NB4 (cell line): ENCODE results near the gene HPS1.

Experiments
- DNase-seq: peaks from one replicate; pipeline ENCODE4 v3.0.0; 2010; ENCODE audit warnings: low read depth
- H3K4me3 ChIP-seq: one replicate; pipeline ENCODE4 v1.5.1; 2011; ENCODE audit warnings: mild to moderate bottlenecking, low read depth, low read length, moderate library complexity
- MYC ChIP-seq: IDR thresholded peaks from 2 replicates; pipeline ENCODE4 v1.6.1; 2011; ENCODE audit warnings: low read depth, low read length
- POLR2A ChIP-seq: IDR thresholded peaks from 2 replicates; pipeline ENCODE4 v1.6.1; 2011; ENCODE audit warnings: mild to moderate bottlenecking; ENCODE audit not compliant: insufficient read length; ENCODE audit errors: extremely low read depth
- TF ChIP-seq, protein P1 (sequence below): IDR thresholded peaks from 2 replicates; pipeline ENCODE4 v1.6.1; 2011; ENCODE audit warnings: low read depth, low read length
- TF ChIP-seq, protein P2 (sequence below): IDR thresholded peaks from one replicate; pipeline ENCODE4 v1.5.1; 2012; ENCODE audit warnings: low read depth, low read length

Gene HPS1

DNA sequence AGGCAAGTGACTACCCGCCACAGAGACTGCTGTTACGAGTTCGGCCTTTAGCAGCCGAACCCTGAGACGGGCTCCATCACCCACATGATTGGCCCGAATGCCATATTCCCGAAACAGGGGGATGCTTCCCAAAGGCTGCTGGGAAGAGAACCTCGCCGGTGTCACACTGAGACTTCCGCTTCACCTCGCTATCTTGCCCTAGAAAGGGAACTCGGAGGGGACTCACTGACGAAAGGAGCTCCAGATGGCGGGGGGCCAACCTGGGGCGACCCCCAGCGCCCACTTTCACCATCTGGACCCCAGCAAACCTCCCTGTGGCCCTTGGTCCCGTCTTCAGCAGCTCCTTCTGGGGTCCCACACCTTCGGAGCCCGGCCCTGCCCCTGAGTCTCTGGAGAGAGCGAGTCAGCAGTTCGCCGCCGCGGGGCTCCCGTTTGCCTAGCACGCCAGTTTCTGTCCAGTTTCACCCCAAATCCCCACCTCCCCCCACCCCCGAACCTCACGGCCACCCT is 529 bp downstream of the HPS1 start:
- peak overlapping the region; percentile 82 for H3K4me3 ChIP-seq
- TF ChIP-seq MYC, result 0 out of 2 replicates have a peak, but pooled peaks have one; percentile 13
- no peak for TF ChIP-seq POLR2A
- TF ChIP-seq, protein P1, sequence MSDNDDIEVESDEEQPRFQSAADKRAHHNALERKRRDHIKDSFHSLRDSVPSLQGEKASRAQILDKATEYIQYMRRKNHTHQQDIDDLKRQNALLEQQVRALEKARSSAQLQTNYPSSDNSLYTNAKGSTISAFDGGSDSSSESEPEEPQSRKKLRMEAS, result peak; percentile 37; the same call in 1 of the 2 replicates
- TF ChIP-seq, protein P2, sequence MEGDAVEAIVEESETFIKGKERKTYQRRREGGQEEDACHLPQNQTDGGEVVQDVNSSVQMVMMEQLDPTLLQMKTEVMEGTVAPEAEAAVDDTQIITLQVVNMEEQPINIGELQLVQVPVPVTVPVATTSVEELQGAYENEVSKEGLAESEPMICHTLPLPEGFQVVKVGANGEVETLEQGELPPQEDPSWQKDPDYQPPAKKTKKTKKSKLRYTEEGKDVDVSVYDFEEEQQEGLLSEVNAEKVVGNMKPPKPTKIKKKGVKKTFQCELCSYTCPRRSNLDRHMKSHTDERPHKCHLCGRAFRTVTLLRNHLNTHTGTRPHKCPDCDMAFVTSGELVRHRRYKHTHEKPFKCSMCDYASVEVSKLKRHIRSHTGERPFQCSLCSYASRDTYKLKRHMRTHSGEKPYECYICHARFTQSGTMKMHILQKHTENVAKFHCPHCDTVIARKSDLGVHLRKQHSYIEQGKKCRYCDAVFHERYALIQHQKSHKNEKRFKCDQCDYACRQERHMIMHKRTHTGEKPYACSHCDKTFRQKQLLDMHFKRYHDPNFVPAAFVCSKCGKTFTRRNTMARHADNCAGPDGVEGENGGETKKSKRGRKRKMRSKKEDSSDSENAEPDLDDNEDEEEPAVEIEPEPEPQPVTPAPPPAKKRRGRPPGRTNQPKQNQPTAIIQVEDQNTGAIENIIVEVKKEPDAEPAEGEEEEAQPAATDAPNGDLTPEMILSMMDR, result no peak
- DNase-seq, result peak; percentile 52

DNA sequence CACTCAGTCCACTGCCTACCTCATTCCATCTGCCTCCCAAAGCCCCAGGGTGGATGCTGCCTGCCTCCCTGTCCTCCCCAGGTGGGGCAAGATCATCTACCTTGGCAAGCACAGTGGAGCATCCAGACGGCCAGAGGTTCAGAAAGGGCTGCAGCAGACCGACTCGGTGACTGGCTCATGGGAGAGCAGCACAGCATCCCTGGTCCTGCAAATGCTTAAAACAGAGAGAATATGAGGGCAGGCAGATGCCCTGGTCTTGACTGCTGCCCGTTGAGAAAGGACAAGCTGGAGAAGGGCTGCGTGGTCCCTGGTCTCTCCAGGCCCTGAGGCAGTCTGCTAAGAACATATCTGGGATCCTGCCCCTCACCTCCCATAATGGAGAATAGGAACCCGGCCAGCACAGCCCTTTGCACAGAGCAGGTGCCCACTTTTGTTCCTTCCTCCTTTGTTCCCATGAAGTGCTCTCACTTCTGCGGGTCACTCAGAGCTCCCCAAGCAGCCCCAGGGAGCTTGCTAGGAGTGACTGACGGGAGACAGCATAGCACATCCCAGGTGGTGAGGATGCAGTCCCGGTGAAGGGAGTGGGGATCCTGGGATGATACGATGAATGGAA is 1.4 kb downstream of the HPS1 start:
- no peak for DNase-seq
- TF ChIP-seq, protein P2, result no peak
- no peak for TF ChIP-seq MYC
- no peak for TF ChIP-seq POLR2A
- TF ChIP-seq, protein P1, result no peak
- peak overlapping the region; percentile 82 for H3K4me3 ChIP-seq

DNA sequence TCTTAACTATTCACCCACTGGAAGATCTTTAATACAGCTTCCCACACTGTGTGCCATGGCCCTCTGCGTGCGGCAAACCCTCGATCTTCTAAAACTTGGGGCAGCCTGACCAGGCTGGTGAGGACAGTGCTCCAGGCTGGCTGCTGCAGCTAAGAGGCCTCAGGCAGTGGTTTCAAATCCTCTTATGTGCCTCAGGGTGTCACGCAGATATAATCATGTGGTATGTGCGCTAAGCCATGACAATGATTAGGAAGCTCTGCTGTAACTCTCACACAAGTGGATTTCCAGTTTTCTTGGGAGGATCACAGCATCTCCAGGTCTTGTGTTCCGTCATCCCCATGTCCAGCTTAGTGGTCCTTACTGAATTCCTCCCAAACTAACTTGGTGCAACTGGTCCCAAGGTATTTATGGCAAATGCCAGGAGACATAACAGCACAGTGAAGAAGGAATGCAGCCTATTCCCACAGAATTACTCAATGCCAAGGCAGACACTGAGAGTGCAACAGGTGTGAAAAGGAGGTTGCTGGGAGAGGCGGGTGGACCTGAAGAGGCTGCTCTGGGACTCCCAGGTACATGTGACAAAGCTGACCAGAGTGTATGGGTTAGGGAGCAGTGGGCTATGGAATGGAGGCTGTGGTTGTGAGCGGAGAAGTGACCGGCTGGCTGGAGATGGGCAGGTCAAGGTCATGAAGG is 2.3 kb downstream of the HPS1 start:
- no peak for DNase-seq
- H3K4me3 ChIP-seq, result no peak overlapping the region
- no peak for TF ChIP-seq POLR2A
- TF ChIP-seq, protein P1, result no peak
- TF ChIP-seq, protein P2, result no peak
- TF ChIP-seq MYC, result no peak

DNA sequence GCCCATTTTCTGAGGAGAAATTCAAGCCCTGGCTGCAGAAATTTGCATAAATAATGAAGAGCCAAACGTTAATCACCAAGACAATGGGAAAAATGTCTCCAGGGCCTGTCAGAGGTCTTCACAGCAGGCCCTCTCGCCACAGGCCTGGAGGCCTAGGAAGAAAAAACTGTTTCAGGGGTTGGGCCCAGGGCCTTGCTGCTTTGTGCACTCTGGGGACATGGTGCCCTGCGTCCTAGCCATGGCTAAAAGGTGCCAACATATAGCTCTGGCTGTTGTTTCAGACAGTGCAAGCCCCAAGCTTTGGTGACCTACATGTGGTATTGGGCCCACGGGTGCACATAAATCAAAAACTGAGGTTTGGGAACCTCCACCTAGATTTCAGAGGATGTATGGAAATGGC is 8.0 kb downstream of the HPS1 start:
- TF ChIP-seq POLR2A (no peak), MYC (no peak)
- TF ChIP-seq, protein P1, result no peak
- TF ChIP-seq, protein P2, result no peak
- DNase-seq, result no peak
- no peak overlapping the region for H3K4me3 ChIP-seq

DNA sequence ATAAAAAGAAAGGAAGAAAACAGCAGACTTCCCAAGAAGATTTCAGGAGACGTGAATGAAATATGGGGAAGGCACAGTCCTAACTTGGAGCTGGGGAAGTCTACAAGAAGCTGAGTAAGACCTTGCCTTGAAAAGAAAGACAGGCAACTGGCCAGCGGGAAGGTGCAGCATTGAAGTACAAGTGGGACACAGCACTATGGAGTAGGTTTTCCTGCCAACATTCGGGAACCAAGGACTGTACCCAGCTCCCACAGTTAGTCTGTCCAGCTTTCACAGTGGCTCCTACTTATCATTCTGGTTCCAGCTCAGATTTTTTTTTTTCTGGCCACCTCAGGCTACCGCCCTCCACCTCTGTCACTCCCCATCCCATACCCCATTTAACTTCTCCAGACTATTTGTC is 10.0 kb downstream of the HPS1 start:
- no peak for DNase-seq
- TF ChIP-seq, protein P2, result no peak
- no peak for TF ChIP-seq MYC
- TF ChIP-seq, protein P1, result no peak
- no peak overlapping the region for H3K4me3 ChIP-seq
